NCI-H2227 treated with DMSO at 0.1 percent for 48 hours (cell line): Measurements from ENCODE around the gene AUTS2.

Experiments used
- DNase-seq: peaks from one replicate; lab custom pipeline; 2025; lab: John Stamatoyannopoulos, UW

AUTS2 gene

GRCh38 chr7:70188901-70189650 lies 590.8 kb downstream of the AUTS2 start:
- DNase-seq: no peak

- DNase-seq: no peak
Observed at GRCh38 chr7:70189776-70190175, 591.5 kb downstream of the AUTS2 start.

DNA sequence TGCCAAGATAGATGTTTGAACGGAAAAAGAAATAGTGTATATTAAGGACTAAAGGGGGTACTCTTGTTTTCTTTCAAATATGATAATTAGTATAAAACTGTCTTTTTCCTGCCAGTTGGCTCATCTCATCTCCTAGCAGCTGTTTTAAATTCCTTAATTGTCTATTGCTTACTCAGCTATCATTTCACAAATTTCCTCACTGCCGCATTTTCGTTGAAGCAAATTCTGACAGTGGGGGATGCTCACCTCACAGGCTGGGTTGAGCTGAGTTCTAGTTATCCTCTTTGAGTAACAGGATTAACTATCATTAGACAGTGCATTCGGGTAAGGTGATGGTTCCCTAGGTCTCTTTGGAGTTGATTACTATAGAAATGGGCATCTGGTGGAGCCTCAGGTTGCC lies 592.0 kb downstream of the AUTS2 start:
- no peak for DNase-seq

- no peak for DNase-seq
Observed at GRCh38 chr7:70193514-70193913, 595.2 kb downstream of the AUTS2 start.

GRCh38 chr7:70208236-70209063 lies 610.2 kb downstream of the AUTS2 start:
- DNase-seq: no peak

DNA sequence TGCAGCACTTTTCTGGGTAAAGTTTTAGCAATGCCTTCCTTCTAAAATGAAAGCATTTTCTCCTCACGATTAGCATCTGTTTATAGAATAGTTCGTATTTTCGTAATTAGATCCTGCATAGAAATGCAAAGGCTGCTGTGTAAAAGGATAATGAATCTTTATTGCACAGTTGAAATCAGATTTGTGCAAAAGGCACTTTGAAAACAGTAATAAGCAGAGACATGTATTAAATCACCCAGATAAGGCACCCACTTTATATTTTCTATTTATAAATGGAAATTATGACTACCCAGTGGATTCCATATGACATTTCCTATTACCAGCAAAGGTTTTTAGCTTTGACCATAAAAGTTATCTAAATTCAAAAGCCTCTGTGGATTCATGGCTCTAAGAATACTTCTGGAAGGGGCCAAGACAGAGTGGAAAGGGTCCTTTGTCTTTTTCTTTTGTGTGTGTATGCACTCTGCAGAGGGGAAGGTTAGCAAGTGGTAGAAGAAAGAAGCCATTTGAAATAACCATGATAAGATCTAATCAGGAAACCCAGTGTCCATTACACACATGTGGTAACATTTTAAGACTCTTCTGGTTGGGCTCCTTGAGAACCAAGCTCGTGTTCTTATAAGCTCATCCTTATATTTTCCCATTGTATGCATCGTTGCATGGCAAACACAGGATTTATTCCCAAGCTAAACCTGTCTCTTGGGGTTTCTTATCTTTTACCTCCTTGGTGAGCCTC lies 612.1 kb downstream of the AUTS2 start:
- no peak for DNase-seq

- DNase-seq: no peak
Observed at GRCh38 chr7:70210936-70211310, 612.6 kb downstream of the AUTS2 start.

DNA sequence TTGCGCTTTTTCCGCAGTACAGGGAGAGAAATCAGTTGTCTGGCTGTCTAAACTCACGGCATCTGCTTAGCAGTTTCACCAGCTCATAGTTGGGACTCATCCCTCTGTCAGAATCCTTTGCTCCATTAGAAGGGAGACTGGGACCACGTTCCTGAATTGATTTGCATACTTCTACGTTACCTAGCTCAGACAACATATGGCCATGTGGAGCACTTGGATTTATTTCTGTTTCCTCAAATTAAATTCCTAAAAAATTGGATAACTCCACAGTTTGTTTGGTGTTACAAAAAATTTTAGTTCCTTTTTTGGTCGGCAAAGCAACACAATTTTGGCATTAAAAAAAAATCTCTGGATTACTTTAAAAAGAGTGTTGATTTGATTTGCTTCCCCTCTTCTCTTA lies 614.0 kb downstream of the AUTS2 start:
- no peak for DNase-seq

DNA sequence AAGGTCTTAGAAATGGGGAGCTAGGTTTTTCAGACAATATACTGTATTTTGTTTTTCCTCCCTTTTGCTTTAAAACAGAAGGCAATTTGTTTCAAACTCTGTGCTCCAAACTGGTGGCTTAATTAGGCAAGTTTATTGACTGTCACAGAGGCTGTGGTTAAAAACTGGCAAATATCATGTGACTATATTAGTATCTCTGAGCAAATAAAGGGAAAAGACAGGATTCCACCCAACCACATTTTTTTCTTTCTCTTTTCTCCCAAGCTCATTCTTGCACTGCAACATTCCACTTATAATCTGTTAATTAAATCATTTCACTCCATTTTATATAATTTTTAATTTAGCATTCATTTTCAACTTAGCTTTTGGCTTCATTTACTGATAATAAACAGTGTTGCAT lies 615.8 kb downstream of the AUTS2 start:
- no peak for DNase-seq

- no peak for DNase-seq
Observed at GRCh38 chr7:70215491-70215890, 617.2 kb downstream of the AUTS2 start.

- no peak for DNase-seq
Observed at GRCh38 chr7:70217571-70217970, 619.3 kb downstream of the AUTS2 start.

GRCh38 chr7:70218006-70218405 lies 619.7 kb downstream of the AUTS2 start:
- no peak for DNase-seq

GRCh38 chr7:70219061-70219460 lies 620.8 kb downstream of the AUTS2 start:
- DNase-seq: no peak

DNA sequence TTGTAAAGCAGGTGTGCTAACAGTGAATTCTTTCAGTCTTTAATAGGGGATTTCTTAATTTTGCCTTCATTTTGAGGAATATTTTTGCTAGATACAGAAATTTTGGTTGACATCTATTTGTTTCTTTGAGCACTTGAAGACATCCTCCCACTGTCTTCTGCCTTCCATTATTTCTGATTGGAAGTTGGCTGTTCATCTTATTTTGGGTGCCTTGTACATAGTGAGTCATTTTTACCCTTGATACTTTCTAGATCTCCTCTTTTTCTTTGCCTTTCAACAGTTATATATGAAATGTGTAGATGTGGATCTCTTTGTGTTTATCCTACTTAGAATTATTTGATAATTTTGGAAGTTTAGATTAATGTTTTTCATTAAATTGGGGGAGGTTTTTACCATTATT lies 631.0 kb downstream of the AUTS2 start:
- DNase-seq: no peak

GRCh38 chr7:70230761-70231160 lies 632.5 kb downstream of the AUTS2 start:
- DNase-seq: no peak

DNA sequence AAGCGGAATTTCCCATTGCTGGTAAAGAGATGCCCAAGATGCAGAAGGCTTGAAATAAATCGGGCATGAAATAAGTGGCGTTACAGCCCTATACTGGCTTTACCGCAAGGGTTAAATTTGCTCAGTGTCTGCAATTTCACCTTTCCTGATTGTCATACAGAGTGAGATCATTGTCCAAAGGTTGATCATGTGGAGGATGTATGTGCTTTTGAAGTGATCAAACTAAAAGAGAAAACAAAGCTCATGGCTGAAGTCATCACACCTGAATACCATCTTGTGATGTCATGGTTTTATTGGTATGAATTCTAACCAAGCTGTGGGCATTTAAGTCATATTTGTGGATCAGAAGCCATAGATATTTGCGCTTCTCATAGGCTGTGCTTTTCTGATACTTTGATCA lies 635.5 kb downstream of the AUTS2 start:
- no peak for DNase-seq

GRCh38 chr7:70237256-70237655 lies 639.0 kb downstream of the AUTS2 start:
- DNase-seq: no peak

DNA sequence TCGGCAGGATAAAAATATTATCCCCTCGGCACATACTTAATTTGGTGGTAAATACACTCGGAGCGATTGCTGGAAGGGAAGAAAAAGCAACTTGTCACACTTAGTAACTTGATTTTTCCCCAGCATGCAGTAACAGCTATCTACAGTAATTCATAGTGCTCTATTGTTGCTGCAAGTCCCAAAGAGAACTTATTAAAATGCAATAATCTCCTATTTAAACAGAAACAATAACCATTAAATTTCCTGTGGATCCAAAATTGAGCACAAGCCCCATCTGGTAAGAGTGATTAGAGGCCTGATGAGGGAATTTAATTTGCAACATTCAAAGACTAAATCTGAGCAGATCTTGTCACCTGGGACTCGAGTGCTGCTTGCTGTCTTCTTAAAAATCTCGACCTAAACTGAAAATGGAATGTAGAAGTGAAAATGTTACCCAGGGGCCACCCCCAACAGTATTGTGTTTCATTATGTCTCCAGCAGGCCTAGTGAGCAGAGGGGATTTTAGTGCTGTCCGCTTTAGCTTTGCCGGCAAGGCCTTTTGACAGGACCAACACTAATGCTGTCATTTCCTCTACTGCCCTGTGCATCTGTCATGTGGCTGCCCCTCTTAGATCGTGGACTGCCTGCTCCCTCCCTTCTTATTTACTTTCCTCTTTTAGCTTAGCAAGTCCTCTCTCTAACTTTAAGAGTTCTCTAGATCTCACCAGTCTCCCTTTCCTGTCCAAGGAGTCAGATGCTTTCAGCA lies 639.7 kb downstream of the AUTS2 start:
- DNase-seq: no peak

DNA sequence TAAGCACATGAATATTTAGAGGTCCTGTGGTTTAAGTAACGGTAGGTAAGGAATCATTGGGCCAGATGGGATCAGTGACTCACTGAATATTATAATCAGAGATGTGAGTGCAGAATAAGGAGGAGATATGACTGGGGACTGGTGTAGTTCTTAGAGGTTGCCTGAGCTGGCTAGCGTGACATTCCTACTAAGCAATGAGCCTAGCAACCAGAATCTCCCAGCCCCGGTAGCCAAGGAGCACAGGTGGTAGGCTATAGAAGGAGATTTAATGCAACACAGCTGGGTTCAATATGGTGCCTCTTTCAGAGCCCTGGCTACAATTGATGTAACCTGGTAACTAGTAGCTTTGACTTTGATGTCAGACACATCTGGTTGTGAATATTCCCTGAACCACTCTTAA lies 641.6 kb downstream of the AUTS2 start:
- no peak for DNase-seq

DNA sequence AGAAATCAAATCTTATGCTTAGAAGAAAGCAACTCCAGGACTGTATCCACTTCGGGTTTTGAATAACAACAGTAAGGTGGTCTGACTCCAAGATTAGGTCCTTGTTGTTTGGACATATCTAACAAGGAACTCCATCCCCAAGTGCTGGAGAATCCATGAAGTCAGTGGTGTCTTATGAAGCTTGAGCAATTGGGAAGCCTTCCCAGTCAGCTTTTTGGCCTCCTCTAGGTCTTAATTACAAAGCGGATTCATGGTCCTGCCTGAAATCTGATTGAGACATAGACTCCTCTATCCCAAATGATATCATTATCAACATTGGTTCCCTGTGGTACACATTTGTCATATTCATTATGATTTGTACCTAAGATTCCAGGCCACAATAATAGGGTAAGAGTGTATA lies 642.6 kb downstream of the AUTS2 start:
- no peak for DNase-seq

GRCh38 chr7:70241536-70242175 lies 643.4 kb downstream of the AUTS2 start:
- no peak for DNase-seq

DNA sequence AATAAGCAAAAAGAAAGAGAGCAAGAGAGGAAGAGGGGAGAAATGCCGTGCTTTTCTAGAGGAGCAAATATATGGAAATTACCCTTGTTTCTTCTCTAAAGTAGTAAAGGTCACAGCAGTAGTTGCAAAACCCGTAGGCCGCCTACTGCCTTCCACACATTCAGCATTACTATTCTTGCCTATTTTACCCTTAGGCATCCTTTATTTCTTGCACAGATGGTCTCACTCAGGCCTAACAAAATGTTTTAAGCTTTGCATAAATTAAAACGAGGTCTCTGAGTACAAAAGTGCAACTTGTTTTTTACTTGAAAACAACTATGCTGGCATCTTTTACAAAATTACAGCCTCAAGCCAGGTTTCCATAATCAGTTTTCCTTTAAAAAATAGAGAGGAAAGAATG lies 644.6 kb downstream of the AUTS2 start:
- DNase-seq: no peak
